AG08395 (cell line): ENCODE results near the gene OTC.

Source experiments
- DNase-seq: peaks from one replicate; pipeline ENCODE4 v3.0.0; 2012; ENCODE audit warnings: mixed read lengths, low spot score

OTC gene

DNA sequence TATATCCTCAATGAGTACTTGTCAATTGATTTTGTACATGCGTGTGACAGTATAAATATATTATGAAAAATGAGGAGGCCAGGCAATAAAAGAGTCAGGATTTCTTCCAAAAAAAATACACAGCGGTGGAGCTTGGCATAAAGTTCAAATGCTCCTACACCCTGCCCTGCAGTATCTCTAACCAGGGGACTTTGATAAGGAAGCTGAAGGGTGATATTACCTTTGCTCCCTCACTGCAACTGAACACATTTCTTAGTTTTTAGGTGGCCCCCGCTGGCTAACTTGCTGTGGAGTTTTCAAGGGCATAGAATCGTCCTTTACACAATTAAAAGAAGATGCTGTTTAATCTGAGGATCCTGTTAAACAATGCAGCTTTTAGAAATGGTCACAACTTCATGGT lies at the start of gene OTC:
OTC (plus strand) TSS at position 243 of the 400 bp plus-strand sequence; CDS start at position 336, 93 bp downstream.
- no peak for DNase-seq

DNA sequence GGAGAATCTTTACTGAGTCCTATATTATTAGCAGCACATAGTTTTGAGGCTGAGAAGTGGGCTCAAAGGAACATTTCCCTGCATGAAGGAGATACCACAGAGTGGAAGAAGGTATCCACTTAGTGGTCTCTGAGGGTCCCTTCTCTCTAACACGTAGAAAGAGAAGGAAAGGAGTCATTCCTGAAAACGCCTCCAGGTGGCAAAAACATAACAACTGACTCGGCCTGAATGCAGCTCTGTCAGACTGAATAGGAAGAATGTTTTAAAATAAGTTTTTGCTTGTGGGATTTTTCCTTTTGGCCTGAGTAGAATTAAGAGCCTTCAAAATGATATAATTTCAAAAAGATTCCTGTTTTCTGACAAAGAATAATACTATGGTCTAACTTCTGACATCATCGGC lies 48.4 kb upstream of the OTC start:
- no peak for DNase-seq

DNA sequence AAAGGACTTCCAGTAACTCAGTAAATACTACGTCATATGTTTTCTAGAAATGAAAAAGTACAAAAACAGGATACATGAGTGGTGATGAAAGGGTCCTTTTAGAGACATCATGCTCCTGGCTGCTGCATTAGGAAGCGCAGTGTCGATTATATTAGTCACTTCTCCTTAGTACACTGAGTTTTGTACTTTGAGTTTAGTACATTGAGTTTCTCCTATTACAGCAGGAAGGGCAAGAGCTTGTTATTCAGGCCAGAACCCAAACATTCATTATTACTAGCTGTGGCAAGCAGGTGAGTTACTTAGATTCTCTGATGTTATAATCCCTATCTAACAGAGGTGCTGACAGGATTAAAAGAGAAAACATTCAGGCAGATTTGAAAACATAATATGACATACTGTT lies 46.4 kb upstream of the OTC start:
- no peak for DNase-seq

DNA sequence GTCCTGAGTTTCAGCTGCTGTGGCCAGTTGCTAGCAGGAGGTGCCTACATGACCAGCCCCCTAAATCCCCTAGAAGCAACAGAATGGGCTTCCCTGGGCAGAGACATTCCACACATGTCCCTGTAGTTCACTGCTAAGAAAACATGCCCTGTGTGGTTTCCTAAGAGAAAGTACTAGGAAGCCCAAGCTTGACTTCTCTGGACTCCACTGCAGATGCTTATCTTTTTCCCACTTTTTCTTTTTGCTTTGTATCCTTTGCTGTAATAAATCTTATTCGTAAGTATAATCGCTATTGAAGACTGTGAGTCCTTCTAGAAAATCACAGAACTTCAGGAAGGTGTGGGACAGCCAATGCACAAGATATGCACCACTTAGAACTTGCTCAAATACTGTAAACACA lies 40.7 kb upstream of the OTC start:
- DNase-seq = no peak

DNA sequence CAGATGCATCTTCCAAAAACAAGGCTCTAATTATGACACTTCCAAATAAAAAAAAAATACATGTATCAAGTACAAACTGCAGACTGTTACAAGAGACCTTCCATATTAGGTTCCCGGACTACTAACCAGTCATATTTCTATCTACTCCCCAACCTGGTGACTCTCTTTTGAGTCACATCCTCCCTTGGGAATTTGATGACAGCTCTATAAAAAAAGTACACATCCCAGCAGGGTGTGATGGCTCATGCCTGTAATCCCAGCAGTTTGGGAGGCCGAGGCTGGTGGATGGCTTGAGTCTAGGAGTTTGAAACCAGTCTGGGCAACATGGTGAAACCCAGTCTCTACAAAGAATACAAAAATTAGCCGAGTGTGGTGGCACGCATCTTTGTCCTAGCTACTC lies 40.0 kb upstream of the OTC start:
- DNase-seq = peak; percentile 60

DNA sequence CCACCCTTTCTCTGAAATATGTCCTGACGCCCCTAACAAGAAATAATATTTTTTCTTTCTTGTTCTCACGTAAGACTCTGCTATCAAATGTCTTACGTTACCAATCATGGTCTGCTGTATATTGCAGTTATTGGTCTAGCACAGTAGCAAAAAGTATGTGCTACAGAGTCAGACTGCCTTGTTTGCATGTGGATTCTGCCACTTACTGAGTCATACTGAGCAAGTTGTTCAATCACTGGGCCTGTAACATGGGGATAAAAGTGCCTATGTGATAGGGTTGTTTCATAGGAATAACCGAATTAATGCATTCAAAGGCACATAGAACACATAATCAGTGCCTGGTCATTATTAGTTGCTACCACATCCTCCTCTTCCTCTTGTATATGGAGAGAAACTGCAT lies 39.2 kb upstream of the OTC start:
- DNase-seq = no peak

DNA sequence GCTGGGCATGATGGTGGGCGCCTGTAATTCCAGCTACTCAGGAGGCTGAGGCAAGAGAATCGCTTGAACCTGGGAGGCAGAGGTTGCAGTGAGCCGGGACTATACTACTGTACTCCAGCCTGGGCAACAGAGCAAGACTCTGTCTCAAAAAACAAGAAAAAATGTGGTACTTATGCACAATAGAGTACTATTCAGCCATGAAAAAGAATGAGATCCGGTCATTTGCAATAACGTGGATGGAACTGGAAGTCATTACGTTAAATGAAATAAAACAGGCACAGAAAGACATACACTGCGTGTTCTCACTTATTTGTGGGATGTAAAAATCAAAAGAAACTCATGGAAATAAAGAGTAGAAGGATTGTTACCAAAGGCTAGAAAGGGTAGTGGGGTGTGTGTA lies 37.2 kb upstream of the OTC start:
- DNase-seq = no peak

DNA sequence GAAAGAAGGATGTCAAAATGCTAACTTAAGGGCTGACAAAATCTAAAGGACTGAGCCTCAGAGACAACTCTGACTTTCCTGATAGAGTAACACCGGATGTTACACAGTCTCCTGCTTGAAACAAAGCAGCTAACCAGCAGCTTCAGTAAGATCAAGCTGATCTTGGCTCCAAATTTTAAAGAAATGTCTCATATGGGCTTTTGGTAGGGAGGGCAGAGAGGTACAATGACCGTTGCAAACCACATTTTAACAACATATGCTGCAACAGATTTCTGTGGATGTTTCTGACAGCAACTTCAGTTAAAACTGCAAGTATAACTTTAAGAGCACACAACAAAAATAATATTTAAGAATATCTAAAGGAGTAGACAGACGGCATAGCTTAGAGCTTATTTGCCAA lies 34.2 kb upstream of the OTC start:
- no peak for DNase-seq

DNA sequence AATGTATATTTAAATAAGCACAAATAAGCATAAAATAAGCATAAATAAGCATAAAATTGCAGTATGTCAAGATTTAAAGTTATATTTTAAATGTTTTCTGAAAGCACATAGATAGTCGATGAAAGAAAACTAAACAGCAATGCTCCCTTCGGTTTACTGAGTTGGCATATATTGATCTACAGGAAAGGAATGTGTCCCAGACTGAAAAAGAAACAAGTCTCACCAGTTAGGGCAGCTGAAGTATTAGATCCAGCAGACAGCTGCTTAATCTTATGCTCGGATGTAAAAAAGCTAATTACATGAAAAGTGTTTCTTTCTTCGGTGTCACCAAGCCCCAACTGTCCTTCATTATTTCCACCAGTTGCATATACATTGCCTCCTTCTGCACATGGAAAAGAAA lies 33.8 kb upstream of the OTC start:
- DNase-seq = no peak

DNA sequence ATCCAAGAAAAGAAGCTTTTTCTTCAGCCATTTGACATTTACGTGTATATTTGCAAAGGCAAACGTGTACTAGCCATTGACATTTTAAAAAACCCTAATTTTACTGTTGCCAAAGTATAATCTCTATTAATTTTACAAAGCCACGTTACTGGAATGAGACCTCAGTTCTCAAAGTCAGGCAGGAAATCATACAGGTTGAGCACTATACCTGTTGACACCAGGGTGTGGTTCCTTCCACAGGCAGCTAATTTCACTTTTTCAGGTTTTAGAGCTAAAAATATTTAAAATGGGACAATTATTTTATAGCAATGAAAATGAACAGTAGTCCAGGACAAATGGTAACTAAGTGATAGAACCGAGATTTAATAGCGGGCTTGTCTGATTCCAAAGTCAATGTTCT lies 31.6 kb upstream of the OTC start:
- DNase-seq = no peak

DNA sequence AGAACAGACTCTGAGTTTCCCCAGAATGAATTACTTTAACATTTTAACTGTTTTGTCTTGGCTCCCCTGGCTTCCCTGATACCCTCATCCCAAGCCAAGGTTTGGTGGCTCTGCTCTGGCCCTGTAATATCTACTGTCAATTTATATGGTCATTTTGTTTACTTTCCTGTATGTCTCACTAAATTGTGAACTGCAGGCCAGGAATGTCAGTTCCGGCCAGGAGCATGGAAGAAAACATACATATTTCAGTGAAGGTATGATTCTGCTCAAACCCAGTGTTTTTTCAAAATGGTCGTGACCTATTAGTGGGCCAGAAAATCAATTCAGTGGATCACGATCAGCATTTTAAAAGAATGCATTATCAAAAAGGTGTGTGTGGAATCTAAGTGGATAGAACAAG lies 26.3 kb upstream of the OTC start:
- no peak for DNase-seq

DNA sequence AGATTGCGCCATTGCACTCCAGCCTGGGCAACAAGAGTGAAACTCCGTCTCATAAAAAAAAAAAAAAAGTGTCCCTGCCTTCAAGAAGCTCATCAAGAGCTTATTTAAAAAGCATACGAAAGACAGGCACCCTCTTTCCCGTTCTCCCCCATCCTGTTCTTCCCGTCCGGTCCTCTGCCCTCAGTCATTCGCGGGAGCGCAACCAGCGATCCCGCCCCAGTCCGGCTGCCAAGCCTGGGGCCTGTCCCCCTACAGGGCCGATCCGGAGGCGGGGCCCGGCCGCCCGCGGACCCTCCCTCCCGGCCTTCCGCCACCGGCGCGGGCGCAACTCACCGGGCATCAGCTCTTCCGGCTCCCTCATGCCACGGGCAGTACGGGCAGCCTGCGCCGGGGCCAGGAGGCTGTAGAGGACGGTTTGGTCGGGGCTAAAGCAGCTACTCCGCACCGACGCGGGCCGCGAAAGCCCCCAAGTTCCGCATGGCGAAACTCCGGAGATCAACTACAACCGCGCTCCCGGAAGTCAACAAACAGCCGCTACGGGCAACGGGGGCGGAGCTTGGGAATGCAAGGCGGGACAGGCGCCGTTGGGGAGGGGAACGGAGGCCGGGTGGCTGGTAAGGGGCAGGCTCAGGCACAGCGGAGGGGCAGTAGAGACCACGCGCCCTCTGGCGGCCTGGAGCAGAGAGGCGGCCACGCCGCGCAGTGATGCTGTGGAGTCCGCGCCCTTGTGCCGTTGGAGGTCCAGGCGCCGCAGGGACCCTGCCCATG lies 25.2 kb upstream of the OTC start, which contains the start of gene RPGR:
RPGR (minus strand) TSS at position 503 of the 768 bp plus-strand sequence; CDS start at position 361, 142 bp downstream.
- peak; percentile 86 for DNase-seq

DNA sequence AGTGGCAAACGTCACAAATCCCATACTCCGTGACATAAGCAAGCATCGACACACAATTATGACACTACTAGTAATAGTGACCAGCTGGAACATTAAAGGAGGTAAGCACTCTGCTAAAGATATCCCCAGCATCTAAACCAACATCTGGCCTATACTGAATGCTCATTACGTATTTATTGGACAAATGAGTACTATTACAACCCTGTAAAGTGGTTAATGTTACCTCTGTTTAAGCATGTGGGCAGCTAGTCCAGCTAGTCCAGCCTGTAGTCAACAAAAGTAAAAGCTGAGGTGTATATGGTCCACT lies 24.7 kb upstream of the OTC start:
- no peak for DNase-seq

DNA sequence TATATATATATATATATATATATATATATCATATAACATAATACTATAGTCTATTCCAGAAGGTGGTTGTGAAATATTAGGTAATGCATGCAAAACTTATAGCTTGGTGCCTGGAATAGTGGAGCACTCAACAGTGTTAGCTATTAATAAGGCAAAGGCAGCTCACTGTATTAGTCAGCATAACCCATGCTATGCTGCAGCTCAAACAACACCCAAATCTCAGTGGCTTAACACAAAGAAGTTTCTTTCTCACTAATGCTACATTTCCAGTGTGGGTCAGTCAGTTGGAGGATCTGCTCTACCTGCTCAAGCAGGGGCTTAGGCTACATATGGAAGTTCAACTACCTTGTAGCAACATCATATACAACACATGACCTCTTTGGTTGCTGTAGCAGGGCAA lies 19.9 kb upstream of the OTC start:
- DNase-seq = no peak

DNA sequence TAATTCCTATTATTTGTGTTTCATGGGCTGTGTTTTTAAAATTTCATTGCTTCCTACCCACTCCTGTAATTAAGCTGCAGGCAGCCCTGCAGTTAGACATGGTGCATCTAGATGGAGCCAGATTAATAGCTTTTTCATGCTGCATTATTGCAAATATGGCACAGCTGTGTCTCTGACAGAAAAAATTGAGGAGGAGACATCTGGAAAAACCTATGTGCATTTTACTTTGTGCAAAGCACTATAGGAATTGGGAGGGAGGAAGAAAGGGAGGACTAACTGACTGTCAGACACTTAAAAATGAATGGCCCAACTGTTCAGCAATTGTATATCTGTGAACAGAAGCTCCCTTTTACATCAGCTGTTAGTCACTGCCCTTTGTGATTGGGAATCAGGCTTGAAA lies 17.0 kb upstream of the OTC start:
- no peak for DNase-seq

DNA sequence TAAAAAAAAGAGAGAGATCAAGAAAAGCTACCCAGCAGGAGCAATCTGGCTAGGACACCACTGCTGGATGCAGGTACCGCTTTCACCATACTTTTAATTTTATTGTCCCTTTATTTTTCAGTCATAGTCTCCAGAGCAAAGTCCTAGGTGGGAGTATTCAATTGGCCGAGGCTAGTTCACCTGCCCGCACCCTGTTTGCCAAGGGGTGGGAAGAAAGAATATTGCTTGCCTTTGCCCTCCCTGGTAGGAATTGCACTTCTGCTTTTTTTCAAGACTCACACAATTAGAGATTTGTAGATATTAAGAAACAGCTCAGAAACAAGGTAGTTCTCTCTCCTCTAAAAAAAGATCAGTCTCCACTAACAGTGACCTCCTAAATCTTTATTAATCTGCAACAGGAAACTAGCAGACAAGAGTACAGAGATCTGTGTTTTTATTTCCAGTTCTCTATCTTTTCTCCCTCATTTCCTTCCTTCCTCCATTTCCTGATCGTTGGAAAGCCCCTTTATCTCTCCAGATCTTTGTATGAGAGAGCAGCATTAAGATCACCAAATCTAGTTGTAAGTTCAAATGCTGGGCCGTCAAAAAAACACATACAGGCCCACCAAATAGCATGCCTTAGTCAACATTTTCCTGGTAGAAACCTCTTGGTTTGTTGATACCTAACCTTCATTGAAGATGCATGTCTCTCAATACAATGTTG lies 15.7 kb upstream of the OTC start:
- DNase-seq = no peak

DNA sequence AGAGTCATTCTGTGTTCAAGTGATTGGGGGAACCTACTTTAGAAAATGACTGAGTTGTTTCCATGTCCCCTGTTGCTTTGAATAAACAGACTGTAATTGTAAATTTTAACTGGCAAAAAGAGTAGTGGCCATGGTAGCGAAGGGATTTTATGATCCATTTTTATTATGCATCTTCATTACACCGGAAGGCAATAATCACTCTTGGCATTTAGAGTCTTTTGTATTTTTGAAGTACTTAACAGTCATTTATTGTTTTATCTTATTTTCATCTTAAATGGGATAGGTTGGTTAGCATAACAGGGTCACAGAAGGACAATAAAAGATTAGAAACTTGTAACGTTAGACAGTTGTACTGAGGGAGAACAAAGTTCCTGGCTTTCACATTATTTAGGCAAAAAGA lies 11.0 kb upstream of the OTC start:
- DNase-seq = no peak

DNA sequence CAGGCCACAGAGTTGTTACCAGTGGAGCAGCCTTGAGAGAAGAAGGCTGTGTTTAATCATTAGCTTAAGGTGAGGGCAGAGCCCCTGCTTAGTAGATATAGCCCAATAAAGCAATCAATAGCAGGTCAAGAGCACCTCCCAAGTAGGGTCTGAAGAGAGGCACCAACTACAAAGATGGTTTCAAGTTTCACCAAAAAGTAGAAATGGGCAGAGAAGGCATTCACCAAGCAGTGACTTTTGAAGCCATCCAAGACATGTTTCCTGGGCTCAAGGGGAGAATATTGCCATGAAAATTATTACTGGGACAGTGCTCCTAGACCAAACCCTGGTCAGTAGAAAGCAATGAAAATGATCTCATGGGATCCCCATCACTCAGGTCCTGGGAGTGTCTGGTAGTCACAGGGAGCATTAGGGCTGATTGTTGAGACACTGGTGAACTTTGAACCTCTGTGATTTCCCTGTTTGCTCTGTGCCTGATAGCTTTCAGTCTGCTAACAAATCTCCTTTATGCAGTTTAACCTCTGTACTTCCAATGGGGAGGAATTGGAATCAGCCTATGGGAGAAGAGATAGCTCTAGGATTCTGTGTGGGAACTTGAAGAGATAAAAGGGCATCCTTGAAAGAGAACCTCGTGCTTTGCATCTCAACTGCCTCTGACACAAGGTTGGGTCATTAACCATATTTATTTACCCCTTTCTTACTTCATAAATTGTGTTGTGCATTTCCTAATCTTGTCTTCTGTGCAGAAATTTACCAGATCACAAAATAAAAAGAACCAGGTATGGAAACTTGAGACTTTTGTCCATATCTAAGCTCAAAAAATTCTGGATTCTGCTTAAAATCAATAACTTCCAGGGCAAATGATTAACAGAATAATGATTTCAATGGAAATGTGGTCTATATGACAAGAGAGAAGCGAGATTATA lies 9.3 kb upstream of the OTC start:
- DNase-seq = no peak

DNA sequence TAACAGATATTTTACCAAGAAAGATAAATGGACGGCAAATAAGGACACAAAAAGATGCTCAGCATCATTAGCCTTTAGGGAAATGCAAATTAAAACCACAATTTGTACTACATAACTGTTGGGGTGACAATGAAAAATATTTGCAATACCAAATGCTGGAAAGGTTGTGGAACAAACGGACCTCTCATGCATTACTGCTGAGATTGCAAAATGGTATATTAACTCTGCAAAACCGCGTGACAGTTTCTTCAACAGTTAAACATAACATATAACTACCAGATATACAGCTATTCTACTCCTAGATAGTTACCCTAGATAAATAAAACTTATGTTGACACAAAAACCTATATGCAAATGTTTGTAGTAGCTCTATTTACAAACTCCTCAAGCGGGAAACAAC lies 6.3 kb upstream of the OTC start:
- DNase-seq = no peak

DNA sequence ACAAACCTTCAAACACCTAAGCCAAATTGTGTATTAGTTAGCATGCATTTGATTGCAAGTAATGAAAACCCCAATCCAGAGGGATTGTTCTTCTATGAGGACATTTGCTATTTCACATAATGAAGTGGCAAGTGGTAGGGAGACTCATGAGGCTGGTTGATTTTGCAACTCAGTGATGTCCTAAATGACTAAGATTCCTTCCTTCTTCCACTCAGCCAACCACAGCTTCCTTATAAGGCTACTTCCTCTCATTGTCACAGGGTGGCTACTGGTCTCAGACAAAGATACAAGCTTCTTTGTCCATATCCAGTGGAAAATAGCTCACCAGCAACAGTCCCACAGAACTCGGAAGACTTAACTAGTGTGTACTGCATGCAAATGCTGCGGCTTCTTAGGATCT lies 5.3 kb upstream of the OTC start:
- peak; percentile 51 for DNase-seq

DNA sequence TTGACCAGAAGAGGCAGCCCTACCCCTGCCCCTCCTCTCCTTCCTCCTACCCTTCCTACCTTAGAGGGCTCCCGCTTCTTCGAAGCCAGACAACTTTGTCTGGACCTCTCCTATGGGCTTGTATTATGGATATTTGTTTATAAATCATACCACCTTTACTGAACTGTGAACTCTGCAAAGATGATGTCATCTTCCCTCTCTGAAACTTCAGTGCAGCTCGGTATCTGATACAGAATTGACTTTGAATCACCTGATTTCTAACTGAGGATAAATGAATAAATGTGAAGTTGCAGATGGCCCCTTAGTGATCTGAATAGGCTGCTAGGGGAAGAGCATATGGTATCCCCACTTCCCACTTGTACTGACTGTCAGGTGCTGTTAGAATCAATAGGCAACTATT lies 1.1 kb upstream of the OTC start:
- no peak for DNase-seq

DNA sequence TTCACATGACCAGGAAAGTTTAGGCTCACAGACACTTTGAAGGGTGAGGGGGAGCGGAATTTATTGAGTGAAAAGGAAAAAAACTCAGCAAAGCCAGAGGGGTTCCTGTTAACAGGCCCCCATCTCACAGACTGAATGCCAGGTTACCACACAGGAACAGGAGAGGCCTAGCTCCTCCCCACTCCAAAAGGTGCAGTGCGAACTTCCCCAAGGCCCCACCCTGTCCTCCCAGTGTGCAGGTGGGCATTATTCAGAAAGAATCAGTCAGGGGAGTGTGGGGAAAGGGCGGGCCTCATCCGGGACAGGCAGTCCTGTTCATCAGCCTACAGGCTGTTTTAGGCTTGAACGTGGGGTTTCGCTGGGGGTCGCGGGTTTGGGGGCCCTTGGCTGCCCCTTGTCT lies 4.0 kb downstream of the OTC start:
- no peak for DNase-seq
